Retina (tissue), 1 donor: Measurements from ENCODE around the gene RYR2.
"Not testable (repeated sequence)": the region's sequence is repeated elsewhere in the genome, so short reads cannot be mapped to it uniquely, and the experiment has no call there.

Source experiments
- DNase-seq: peaks from one replicate; pipeline ENCODE4 v3.0.0-alpha.2; 2016

The RYR2 gene

DNA sequence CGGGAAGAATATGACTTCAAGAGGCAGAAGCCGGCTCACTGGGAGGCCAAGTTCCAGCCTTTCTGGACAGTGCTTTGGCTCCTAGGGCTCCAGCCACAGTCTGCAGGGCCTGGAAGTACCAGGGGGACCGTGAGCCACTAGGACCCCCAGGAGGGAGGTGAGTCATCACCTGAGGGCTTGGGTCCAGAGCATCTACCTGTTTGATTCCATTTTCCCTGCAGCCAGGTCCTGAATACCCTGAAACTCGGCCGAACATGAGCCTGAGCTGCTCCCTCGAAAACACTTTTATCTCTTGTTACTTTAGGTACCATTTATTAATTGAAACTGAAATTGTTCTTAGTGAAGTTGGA lies 164.1 kb downstream of the RYR2 start:
- no peak for DNase-seq

DNA sequence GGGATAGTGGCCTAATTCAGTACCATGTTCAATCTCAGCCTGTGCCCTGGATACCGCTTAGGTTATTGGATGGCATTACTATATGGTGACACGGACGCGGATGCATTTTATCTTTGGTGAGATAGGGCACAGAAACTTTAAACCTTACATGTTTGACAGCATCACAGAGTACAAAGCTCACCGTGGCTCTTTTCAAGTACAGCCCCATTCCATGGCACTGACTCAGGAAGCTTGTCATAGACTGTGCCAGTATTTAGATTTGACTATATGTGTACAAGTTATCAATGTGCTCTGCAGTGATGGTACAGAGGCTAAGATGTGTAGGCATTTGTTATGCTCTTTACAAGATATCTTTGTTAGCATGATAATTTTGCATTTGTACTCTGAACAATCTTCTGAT lies 169.0 kb downstream of the RYR2 start:
- no peak for DNase-seq

DNA sequence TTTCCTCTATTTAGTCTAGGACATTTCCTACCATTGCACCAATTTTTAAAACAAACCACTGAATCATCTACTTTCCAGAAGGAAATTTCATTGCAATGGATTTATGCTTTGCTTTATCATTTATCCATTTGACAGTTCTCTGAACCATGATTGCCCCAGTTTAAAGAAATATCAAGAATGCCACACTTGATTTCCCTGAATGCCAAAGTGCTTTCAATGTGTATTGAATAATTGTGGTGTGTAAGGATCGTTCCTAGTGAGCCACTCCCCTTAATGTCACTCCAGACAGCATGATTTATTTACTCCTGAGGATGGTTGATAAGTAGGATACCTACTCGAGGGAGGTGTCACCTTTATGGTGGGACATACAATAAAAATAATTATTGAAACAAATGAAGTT lies 169.6 kb downstream of the RYR2 start:
- no peak for DNase-seq

DNA sequence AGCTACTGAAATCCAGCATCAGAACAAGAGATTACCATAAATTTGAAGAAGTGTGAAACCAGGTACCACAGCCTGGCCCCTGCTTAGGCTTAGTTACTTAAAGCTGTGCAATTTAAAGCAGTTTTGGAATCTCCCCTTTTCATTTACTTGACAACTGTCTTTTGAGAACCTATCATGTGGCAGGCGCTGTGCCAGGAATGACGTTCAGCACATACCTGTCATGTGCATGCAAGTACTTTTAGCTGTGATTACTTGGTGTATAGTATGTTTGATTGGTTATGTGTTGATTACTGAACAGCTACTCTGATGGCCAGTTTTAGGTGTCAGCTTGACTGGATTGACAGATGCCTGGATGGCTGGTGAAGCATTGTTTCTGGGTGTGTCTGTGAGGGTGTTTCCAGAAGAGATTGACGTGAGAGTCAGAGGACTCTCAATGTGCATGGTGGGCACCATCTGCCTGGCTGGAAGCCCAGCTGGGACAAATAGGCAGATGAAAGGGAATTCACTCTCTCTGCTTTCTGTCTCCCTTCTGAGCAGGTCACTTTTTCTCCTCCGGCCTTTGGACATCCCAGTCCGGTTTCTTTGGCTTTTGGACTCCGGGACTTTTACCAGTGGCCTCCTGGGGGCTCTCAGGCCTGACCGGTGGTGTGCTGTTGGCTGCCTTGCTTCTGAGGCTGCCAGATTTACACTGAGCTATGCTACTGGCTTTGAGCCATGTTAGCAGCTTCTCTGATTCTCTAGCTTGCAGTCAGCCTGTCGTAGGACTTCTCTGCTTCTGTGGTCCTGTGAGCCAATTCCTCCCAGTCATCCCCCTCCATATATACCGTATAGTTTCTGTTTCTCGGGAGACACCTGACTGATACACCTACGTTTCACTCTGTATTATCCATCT lies 178.0 kb downstream of the RYR2 start:
- peak; percentile 6 for DNase-seq

DNA sequence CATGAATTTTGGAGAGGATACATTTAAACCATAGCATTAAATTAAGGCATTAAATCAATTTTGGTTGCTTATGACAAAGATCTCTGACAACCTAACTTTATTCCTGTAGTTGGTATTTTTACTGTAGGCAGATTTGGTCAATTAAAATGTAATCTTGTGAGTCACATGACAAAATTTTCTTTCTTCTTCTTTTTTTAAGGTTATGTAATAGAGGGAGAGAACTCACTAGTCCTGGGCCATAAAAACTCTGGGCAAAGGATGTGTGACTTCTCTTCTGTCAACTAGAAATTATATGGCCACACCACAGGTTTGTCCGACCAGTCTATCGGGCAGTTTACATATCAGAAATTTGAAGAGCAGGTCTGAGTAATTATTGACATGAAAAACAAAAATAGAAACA lies 181.4 kb downstream of the RYR2 start:
- no peak for DNase-seq

DNA sequence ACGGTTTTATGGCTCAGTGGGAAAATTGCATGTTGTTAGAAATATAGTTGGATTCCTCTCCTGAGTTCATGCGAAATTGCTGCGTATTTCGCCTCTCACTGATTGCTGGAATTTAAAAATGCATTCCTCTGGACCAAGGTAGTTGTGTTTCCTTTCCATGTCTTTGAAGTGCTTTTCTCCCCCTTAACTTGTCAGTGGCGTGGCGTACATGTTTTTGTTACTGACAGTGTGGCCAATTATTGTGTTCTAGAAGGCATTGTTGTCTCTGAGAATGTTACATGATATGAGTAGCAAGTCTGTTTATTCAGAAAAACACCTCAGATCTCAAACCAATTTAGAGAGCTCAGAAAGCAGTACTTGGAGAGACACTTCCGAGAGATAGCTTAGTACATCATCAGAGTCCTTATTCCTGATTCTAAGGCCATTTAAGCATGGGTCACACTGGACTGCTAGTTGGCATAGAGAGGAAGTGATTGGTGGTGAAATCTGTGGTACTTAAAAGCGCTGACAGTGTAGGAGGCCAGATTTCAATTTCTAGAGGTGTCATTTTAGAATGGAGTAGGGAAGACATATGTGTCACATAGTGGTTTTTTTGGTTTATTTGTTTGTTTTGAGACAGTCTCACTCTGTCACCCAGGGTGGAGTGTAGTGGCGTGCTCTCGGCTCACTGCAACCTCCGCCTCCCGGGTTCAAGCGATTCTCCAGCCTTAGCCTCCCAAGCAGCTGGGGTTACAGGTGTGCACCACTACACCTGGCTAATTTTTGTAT lies 184.4 kb downstream of the RYR2 start:
- DNase-seq: no peak

DNA sequence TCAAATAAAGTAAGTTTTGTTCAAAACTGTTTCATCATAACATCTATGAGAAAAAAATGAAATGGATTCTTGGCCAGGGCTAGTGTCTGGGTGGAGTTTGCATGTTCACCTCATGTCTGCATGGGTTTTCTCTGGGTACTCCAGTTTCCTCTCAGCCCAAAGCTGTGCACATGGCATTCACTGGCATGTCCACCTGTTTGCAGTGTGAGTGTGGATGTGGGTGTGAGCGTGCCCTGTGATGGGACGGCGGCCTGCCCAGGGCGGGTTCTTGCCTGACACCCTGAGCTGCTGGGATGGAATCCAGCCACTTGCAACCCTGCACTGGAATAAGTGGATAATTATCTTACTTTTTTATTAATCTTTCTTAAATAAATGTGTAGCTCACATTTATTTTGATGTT lies 185.5 kb downstream of the RYR2 start:
- DNase-seq: no peak

DNA sequence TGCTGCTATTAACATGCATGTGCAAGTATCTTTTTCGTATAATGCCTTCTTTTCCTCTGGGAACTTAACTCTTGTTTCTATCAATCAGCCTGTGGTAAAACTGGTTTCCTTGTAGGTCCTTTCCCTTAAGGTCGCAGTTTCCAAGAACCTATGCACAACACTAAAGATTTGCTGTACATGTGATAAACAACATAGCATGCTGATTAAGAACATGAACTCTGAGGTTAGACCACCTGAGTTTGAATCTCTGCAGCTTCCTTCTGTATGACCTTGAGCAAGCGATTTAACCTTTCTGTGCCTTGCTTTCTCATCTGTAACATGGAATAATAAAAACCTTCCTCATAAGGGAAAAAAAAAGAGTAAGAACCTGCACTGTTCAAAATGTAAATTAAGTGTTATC lies 186.4 kb downstream of the RYR2 start:
- DNase-seq: no peak

DNA sequence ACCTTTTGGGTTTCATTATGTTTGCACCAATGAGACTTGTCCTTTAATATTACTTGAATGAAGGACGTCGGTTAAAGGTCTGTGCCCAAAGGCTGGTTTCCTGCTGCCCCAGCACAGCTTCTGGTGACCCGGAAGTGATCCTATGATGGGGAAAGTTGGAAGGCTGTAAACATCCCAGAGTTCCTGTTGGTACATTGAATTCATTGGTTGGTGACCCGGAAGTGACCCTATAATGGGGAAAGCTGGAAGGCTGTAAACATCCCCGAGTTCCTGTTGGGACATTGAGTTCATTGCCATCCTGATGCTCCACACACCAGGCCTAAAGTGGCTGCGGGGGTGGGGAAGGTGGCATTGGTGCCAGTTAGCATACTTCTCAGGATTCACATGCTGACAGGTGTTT lies 187.3 kb downstream of the RYR2 start:
- peak; percentile 5 for DNase-seq

DNA sequence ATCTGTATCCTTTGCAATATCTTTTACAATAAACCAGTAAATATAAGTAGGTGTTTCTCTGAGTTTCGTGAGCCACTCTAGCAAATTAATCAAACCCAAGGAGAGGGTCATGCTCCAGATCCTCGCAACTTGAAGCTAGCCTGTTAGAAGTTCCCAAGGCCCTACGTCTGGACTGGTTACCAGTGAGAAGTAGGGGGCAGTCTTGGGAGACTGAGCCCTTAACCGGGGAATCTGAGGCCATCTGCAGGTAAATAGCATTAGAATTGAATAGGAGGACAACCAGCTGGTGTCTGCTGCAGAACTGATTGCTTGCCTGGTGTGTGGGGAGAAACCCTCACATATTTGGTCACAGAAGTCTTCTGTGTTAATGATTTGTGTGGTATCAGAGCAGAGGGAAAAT lies 190.5 kb downstream of the RYR2 start:
- no peak for DNase-seq

DNA sequence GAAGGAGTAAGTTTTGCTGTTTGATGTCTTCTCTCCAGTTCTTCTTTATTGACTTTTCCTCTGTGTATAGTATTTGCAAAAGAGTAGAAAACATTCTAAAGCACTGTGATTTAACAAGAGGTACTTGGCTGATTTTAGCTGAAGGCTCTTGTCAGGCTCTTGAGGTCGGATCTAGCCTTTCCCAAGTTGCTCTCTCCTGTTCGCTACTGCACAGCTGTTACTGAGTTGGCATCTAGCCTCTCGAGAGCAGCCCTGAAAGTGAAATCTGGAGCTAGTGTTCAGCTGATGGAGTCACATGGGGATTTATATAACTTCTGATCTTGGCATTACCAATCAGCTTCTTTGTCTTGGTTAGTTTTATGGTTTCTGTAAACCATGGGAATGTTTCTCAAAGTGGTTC lies 193.1 kb downstream of the RYR2 start:
- DNase-seq: no peak

DNA sequence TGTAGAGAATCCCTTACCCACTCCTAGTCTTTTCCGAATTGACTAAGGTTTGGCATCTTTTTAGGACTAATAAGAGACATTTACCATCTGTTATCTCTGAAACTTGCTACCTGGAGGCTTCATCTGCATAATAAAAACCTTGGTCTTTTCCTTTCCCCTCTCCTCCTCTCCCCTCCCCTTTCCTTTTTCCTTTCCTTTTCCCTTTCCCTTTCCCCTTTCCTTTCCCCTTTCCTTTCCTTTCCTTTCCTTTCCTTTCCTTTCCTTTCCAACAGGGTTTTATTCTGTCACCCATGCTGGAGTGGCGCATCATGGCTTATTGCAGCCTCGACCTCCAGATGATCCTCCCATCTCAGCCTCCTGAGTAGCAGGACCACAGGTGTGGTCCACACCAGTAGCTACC lies 195.7 kb downstream of the RYR2 start:
- no peak for DNase-seq

DNA sequence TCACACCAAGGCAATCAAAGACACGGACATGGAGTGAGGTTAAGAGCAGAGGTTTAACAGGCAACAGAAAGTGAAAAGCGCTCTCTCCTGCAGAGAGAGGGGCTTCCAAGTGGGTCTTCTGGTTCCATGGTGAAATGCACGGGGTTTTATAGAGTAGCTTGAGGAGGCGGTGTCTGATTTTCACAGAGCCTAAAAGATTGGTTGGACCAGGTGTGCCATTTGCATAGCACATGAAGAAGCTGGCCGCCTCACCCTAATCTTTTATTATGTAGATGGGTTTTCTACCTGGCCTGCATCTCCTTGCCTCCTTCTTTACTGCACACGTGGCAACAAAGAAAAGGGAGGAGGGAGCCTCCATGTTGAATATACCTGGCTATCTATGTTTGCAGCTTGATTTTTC lies 197.3 kb downstream of the RYR2 start:
- DNase-seq: no peak

DNA sequence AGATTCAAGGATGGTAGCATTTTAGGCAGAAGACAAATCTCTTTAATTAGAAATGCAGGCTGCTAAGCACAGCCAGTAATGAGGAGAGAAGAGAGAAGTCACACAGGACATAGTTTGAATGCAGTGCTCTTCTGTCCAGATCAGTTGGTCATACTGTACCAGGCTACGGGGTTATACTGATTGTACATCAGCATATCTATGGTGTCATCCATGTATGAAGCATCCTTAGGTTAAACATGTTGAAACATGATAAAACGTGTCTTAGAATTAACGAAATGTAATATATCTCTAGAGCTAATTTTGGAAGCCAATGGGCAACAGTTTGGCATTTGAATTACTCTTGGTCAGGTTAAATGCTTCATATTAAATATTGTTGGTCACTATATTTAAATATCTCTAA lies 199.1 kb downstream of the RYR2 start:
- DNase-seq: no peak

DNA sequence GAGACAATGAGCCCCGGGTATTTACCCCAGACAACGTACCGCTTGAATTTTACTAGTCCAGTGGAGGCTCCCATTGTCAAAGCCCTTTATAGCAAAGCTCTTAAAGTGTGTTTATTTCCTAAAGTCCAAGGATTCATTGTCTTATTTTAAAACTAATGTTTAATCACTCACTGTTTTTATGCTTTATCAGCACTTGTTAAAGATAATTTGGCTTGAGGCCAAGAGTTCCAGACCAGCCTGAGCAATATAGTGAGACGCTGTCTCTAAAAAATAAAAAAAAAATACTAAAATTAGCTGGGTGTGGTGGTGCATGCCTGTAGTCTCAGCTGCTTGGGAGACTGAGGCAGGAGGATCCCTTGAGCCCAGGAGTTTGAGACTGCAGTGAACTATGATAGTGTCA lies 202.8 kb downstream of the RYR2 start:
- DNase-seq: no peak

DNA sequence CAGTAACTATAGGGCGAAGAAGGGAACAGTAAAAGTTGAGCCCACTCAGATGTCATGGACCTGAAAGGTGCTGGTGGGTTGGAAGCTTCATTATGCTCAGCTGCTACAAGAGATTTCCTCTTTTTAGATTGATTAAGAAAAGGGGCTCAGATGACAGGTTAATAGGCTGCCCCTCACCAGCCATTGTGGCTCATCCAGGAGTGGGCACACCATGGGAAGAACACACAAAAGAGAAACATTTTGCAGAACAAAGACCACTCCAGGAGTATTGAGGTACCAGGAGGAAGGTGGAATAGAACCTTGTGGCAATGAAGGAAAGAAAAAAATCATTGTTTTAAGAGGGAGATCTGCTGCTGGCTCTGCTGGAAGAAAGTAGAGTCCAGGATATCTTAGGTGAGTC lies 205.5 kb downstream of the RYR2 start:
- no peak for DNase-seq

DNA sequence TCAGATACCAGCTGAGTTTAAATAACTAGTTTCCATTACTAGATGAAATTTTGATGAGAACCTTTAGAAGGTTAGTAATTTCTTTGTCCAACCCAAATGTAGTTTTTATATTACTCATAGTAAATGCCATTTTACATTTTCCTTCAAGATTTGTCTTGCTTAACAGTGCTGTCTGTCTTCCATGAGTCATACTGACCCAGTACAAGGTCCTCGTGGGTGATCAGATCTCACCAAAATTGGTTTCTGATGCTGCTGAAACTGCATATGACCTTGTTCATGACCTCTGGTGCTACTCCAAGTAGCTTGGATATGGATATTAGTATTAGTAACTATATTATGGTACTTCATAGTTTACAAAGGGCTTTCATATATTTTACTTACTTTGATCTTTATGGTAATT lies 207.1 kb downstream of the RYR2 start:
- no peak for DNase-seq

DNA sequence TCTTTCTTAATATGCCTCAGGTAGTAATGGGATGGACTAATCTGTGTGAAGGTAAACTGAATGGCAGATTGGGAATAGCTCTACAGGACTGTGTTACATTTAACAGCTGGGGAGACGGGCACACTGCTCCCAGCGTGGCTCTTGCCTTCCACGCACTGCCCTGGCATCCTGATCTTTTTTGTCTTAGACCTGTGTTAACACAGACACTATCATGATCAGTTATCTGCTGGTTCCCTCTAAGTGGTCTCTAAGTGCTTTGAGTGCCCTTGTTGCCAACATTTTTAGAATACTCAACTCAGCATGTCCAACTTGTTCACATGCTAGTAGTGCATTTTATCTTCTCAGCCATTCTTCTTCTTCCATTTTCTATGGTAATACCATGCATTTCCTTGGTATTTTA lies 208.1 kb downstream of the RYR2 start:
- DNase-seq: no peak

DNA sequence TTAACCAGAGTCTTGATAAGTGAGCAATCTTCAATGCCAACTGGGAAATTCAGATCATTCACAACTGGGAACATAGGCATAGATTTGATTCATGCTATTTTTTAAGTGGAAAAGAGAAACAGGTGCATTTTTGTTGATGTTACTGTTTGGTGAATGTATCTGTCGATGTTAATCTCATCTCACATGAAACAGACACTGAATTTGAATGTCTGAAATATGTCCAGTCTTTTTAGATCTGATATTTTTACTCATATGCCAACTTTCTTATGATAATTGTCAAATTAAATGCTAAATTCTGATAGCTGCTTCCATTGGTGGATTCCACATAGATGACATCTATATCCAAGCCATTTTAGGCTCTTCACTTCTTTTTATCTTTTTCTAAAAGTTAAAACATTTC lies 213.1 kb downstream of the RYR2 start:
- no peak for DNase-seq

DNA sequence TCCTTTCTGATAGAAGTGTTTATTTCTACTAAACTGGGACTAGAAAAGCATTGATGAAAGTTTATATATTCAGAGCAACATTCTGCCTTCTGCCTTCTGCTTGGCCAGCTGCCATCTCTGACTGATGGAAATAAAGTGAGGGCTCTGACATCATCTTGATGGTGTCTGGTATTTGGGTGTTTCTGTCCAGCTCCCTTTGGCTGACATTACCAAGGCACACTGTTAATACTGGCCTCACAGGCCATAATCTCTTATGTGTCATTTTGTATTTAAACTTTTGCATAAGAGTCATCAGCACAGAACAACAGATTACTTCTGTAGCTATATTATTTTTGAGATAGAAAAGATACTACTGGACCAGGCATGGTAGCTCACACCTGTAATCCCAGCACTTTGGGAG lies 216.9 kb downstream of the RYR2 start:
- no peak for DNase-seq

DNA sequence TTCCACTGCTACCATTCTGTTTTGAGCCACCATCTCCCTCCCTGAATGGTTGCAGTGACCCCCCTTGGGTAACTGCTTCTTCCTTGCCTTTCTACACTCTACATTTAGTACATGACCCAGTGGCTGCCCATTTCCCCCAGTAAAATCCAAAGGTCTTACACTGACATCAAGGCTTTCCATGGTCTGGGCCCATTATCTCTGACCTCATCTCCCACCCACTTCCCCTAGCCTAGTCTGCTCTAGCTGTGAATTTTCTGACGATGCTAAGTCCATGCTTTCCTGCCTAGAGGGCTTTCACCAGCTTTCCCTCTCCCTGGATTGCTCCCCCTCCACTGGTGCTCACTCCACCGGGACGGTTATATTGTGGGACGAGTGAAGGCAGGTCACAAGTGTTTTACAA lies 219.2 kb downstream of the RYR2 start:
- no peak for DNase-seq

DNA sequence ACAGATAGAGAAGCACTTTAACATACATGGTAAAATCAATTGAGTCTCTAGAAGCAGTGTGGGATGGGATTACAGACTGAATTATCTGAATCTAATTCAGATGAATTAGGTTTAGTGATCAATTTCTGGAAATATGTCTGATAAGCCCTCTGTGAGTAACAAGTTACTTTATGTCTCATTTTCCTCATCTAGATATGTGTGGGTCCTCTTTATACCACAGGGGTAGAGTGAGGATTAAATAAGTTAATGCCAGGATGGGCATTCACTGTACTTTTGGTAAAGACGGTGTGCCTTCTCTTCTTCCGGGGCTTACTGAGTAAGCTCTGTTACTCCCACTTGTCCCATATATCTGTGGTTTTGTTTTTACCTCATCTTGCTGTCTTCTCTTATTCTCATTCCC lies 225.8 kb downstream of the RYR2 start:
- no peak for DNase-seq

DNA sequence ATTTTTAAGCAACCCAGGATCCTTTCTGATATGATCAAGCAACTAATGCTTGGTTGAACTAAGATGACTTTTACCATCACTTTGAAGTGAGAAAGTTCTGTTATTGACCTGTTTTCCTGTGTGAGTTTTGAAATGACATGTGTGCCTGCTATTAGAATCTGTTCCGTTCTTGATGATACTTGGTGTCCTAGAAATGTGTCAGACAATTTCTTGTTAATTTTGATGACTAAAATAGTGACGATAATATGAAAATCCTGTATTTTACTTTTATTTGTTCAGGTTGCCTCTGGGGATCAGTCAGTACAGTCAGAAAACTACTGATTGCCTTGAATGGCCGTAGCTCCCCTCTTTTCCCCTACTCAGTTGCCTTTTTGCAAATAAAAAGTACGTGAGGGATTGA lies 228.0 kb downstream of the RYR2 start:
- DNase-seq: no peak

DNA sequence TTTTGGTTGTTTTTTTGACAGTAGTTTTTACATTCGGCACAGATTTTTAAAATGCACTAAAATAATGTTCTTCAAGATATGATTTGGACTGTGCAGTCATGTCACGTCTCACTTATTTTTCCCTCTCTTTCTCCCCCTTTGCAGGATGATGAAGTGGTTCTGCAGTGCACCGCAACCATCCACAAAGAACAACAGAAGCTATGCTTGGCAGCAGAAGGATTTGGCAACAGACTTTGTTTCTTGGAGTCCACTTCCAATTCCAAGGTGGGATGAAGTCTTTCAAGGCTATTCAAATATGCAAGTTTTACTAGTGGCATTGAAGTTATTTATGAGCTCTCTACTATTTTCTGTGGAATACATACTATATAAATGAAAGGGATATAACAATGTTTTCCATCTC lies 228.4 kb downstream of the RYR2 start:
- no peak for DNase-seq

DNA sequence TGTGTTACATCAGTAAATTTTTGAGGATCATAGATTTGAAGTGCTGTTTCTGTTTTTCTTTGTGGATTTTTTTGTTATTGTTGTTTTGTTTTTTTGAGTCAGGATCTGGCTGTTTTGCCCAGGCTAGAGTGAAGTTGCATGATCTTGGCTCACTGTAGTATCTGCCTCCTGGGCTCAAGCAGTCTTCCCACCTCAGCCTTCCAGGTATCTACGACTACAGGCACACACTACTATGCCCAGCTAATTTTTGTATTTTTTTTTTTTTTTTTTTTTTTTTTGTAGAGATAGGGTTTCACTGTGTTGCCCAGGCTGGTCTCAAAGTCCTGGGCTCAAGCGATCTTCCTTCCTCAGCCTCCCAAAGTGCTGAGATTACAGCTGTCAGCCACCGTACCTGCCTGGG lies 236.0 kb downstream of the RYR2 start:
- DNase-seq: not testable (repeated sequence)
